ENCODE measurements around the gene TFIP11. TPM values are rescaled to one million over a fixed set of nuclear protein-coding genes. Genes with fewer than 3 reads are reported as not detected.

Gene TFIP11
- total RNA-seq, 1 donor from 2014 or later = 34.5 TPM

DNA sequence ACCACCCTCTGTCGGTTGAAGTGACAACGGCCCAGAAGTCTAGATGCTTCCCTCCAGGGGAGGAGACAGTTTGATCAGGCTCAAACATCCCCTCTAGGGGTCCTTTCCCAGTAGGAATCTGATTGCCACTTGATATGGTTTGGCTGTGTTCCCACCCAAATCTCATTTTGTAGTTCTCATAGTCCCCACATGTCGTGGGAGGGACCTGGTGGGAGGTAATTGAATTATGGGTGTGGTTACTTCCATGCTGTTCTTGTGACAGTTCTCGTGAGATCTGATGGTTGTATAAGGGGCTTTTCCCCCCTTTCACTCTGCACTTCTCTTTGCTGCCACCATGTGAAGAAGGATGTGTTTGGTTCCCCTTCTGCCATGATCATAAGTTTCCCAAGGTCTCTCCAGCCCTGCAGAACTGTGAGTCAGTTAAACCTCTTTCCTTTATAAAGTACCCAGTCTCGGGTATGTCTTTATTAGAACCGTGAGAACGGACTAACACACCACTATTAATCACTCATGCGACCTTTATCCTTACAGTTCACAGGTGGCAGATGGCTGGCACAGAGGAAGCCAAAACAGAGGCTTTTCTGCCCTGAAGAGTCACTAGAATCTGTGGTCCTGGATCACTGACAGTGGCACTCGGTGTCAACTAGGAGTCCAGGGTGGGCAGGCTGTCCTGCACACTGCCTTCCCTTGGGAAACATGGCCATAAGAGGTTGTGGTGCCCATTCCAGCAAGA is 61.7 kb downstream of the TFIP11 start:
- no peak for DNase-seq (ENCODE audit: low read depth in 2 of 2)

DNA sequence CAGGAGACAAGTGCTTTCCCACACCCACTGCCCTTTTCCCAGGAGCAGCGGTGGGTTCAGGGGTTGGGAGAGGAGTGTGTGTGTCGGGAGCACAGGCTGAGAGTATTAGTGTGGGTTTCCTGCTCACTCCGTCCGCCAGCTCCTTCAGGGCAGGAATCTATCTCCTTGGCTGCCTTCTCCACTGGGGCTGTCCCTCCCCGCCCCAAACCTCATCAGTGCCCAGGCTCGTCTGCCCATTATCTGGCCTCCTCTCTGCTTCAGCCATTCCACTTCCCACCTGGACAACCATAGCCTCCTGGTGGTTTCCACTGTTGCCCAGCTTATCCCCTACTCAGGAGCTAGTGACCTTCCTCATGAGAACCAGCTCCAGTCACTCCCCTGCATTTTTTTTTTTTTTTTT is 63.3 kb downstream of the TFIP11 start:
- DNase-seq (ENCODE audit: low read depth in 2 of 2) = no peak

DNA sequence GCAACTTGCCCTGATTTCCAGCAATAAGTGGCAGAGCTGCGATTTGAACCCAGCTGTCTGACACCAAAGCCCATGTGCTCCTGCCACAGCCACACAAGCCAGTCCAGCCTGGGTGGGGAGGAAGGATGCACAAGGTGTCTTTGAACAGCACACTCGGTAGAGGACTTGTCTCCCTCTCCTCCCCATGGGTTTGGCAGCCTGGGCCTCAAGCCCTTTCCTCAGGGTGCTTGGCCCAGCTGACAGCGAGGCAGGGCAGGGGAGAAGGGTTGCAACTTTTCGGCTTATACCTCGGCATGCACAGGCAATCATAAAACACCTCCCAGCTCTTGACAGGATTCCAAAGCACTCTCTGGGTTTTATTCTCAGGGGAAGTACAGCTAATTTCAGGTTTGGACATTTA is 63.9 kb downstream of the TFIP11 start:
- no peak for DNase-seq (ENCODE audit: low read depth in 2 of 2)

DNA sequence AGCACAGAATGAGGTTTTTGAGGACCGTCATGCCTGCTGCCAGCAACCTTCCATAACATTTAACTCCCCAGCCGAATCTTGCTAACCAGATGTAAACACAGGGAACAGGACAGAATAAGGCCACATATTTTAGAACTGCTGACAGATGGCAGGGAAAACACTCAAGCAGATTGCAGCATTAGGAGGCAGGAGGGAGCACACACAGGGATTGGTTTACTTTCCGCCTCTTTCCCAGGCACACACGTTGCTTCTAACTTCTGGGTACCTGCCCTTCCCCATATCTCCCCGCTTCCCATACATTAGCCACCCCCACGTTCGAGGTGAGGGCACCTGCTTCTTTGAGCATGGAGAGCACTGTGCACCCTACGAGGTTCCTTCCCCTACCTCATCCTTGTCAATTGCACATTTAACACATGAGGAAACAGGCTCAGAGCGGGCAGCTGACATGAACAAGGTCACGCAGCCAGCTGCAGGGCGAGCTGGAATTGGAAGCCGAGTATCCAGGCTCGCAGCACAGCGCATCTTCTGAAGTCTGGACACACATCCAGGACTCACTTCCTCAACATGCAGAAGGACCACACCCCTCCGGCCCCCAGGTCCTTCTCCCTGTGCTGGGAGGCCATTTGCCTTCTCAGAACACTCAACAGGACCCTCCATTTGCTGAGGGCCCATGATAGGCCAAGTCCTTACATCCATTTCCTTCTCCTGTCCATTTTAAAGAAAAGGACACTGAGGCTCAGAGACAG is 64.5 kb downstream of the TFIP11 start:
- no peak for DNase-seq (ENCODE audit: low read depth in 2 of 2)

DNA sequence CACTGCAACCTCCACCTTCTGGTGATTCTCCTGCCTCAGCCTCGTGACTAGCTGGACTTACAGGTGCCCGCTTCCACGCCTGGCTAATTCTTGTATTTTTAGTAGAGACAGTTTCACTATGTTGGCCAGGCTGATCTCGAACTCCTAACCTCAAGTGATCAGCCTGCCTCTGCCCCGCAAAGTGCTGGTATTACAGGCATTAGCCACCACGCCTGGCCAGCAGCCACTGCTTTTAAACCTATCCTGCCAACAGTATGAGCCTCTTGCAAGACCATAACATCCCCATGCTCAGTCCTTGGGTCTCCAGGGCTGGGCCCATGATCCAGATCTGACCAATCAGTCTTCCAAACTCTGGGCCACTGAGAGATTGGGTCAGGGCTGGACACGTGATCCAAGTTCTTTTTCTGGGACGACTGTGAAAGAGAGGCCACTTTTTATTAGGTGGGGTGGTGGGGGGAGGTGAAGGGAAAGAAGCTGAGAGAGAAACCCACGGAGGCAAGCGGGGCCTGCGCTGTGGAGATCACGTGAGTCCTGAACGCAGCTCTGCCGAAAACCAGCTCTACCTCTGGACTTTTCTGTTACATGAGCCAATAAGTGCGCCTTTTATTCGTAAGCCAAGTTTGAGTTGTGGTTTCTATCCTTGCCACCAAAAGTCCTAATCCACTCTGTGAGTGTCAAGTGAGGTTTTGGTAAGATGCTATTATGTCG is 65.3 kb downstream of the TFIP11 start:
- no peak for DNase-seq (ENCODE audit: low read depth in 2 of 2)

DNA sequence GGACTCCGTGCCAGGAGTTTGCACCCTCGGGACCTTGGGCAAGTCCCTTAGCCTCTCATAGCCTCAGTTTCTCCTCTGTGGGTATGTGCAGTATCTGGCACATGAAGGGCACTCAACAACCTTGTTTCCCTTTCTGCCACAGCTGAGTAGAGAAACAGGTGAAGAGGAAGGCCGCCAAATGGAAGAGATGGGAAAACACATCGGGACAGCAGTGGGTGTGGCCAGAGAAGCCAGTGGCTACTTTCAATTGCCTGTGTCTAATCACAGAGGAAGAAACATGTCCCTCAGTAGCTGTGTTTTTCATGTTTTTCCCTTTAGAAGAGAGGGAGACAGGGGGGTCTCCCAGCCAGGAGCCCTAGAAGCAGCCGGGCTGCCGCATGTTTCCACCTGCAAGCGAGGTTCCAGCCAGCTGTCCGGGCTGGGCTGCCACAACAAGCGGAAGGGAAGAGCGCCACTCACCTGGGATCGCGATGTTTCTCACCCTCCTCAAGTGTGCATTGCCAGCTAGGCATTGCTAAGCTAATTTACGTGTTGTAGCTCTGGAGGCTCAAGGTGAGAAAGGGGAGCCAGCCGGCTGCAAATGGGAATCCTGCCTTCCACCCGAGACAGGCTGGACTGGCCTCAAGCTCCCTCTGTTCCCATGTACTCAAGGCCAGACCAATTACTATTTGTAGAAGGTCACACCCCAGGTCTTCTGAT is 66.5 kb downstream of the TFIP11 start:
- no peak for DNase-seq (ENCODE audit: low read depth in 2 of 2)

DNA sequence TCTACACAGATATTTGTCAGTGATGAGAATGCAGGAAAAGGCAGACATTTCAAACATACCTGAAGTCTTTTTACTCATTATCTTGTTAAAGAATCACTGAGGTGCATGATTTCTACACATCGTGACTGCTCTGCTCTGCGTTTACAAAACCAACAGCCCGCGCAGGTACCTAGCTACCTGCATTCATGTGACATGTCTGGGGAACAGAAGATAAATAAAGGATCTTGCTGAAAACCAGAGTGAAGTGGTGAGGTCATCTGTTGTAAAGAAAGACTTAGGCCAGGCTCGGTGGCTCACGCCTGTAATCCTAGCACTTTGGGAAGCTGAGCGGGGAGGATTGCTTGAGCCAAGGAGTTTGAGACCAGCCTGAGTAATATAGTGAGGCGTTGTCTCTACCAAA is 67.5 kb downstream of the TFIP11 start:
- DNase-seq (ENCODE audit: low read depth in 2 of 2) = no peak

DNA sequence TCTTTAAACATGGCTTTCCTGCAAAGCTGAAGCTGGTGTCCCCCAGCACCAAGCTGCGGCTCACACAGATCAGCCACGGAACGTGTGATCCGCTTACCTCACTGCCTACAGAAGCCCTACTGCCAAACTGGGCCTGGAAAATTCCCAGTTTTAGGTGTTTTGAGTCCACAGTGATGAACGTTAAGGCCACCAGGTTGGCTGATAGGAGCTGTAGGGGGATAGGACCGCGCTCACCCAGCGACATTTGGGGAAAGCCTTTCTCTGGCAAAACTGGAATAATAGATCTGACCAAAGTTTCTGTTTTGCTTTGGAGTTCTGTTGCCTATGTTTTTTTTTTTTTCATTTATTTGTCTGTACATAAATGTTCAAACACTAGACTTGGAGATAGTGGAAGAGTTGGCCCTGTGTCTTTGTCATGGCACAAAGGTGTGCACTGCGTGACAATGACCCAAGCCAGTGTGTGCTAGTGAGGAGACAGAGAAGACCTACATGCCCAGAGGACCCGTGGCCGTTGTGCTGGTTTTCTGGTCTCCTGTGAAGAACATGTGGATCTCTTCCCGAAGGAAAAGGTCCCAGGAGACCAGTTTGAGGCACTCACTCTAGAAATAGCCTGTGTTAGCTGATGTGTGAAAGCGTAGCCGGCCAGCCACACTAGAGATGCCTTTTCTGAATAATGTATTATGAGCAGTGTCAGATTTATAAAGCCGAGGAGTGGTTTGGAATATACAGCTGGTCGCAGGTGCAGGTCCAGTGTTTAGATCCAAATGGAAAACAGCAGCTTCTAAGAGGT is 68.2 kb downstream of the TFIP11 start:
- DNase-seq (ENCODE audit: low read depth in 2 of 2) = no peak

DNA sequence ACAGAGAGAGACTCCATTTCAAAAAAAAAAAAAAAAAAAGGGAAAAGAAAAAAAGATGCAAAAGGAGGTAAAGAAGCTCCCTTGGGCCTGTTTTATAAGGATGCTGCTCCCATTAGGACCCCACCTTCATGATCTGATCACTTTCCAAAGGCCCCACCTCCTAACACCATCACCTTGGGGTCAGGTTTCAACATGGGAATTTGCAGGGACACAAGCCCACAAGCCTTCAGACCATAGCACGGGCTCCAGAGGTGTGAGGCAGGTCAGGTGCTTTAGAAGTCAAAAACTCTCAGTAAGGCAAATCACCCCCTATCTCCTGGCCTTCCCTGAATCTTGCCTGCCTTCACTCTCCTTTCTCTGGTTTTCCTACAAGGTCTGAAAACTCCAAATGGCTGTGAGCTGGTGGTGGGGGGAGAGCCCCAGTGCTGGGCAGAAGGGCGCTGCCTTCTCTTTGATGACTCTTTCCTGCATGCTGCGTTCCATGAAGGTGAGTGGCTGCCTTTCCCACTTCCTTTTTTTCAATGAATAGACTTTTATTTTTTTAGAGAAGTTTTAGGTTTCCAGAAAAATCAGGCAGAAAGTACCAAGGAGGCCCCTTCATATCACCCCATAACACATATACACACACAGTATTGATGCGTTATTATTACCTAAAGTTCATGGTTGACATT is 70.1 kb downstream of the TFIP11 start:
- DNase-seq (ENCODE audit: low read depth in 2 of 2) = no peak

Other genes starting within 250 kb of the TFIP11 start
- gene ASPHD2, start 83.2 kb downstream of the TFIP11 start, total RNA-seq = 1.1 and 1.6 TPM in 2 replicates
- 11.8 and 14.1 TPM in 2 replicates for gene HPS4, start 28.7 kb downstream of the TFIP11 start, total RNA-seq
- gene SRRD, start 28.6 kb downstream of the TFIP11 start, total RNA-seq = 6.3 and 7.5 TPM in 2 replicates
- gene TPST2, start 77.7 kb upstream of the TFIP11 start, total RNA-seq = 34.7 and 78.8 TPM in 2 replicates
- 0.22 and 0.40 TPM in 2 replicates for gene CRYBB1, start 105.6 kb upstream of the TFIP11 start, total RNA-seq
- gene CRYBA4, start 109.5 kb upstream of the TFIP11 start, total RNA-seq = not detected in 2 replicates
- gene MIAT, start 145.1 kb upstream of the TFIP11 start, total RNA-seq = 0.22 and 0.60 TPM in 2 replicates

Data from lung microvascular endothelial cell (primary cell).